Left ventricle myocardium inferior (tissue), 1 donor: Measurements from ENCODE around the gene SMIM29. TPM values are rescaled to one million over a fixed set of nuclear protein-coding genes. Genes with fewer than 3 reads are reported as not detected.

Experiments
- DNase-seq: peaks from one replicate; pipeline ENCODE4 v3.0.0-alpha.2; 2020
- H3K27ac ChIP-seq: fragments of 200-600 bp; replicated peaks from 2 replicates; pipeline ENCODE4 v1.8.0; 2021
- H3K27me3 ChIP-seq: fragments of 200-600 bp; 2 replicates; pipeline ENCODE4 v1.8.0; 2021; ENCODE audit warnings: low read depth
- H3K36me3 ChIP-seq: fragments of 200-600 bp; 2 replicates; pipeline ENCODE4 v1.8.0; 2021
- H3K4me1 ChIP-seq: fragments of 200-600 bp; 2 replicates; pipeline ENCODE4 v1.8.0; 2021
- H3K4me3 ChIP-seq: fragments of 200-600 bp; 2 replicates; pipeline ENCODE4 v1.8.0; 2021; ENCODE audit warnings: mild to moderate bottlenecking, moderate library complexity
- H3K9me3 ChIP-seq: fragments of 200-600 bp; replicated peaks from 2 replicates; pipeline ENCODE4 v1.8.0; 2021
- CTCF ChIP-seq: fragments of 200-600 bp; IDR thresholded peaks from 2 replicates; pipeline ENCODE4 v1.8.0; 2021; ENCODE audit warnings: antibody characterized with exemption, mild to moderate bottlenecking, borderline replicate concordance
- intact Hi-C: fragments of 100-400 bp; cut with micrococcal nuclease; formaldehyde crosslinking; loops from one replicate; pipeline ENCODE4 v1.11.0; 2022
- total RNA-seq: library from RNA; stranded (reverse); fragmentation: NEBNext Ultra II Directional; extraction: Animal tissue kit (Norgen Biotek cat#: 25700); gene quantifications from one replicate; pipeline ENCODE4 v1.2.1, GENCODE V29; 2021
- donor health status: DM: no; HTN: yes; CAD: no; lungs with severe emphysema.

SMIM29 gene
- total RNA-seq, 1 donor from 2014 or later = 27.1 TPM

GRCh38 chr6:34218691-34219090, 30.1 kb downstream of the SMIM29 start:
- DNase-seq = no peak
- Histone ChIP-seq H3K36me3 (no peaks in the 10 kb centered on the region), H3K27ac (no peak overlapping the region), H3K4me3 (no peak overlapping the region), H3K9me3 (no peaks in the 10 kb centered on the region), H3K4me1 (peaks cover 7% of the 10 kb centered on the region), H3K27me3 (no peaks in the 10 kb centered on the region)
- no peak for TF ChIP-seq CTCF
- intact Hi-C loops = no loop called here

- no peak for DNase-seq
- H3K4me1 ChIP-seq = no peaks in the 10 kb centered on the region
- TF ChIP-seq CTCF = no peak
- H3K27me3 ChIP-seq = no peaks in the 10 kb centered on the region
- no peak overlapping the region for H3K27ac ChIP-seq
- no peak overlapping the region for H3K4me3 ChIP-seq
- no peaks in the 10 kb centered on the region for H3K9me3 ChIP-seq
- intact Hi-C loops = no loop called here
- H3K36me3 ChIP-seq = no peaks in the 10 kb centered on the region
Observed at GRCh38 chr6:34213772-34214171, 35.0 kb downstream of the SMIM29 start.

GRCh38 chr6:34207695-34208443, 40.9 kb downstream of the SMIM29 start:
- Histone ChIP-seq H3K27me3 (no peaks in the 10 kb centered on the region), H3K9me3 (no peaks in the 10 kb centered on the region)
- DNase-seq = no peak

GRCh38 chr6:34206726-34207125, 42.1 kb downstream of the SMIM29 start:
- Histone ChIP-seq H3K27me3 (no peaks in the 10 kb centered on the region), H3K9me3 (no peaks in the 10 kb centered on the region), H3K4me1 (no peaks in the 10 kb centered on the region), H3K36me3 (no peaks in the 10 kb centered on the region), H3K27ac (no peak overlapping the region), H3K4me3 (no peak overlapping the region)
- intact Hi-C loops = no loop called here
- no peak for DNase-seq
- TF ChIP-seq CTCF = no peak

More at GRCh38 chr6:34207695-34208443, 40.9 kb downstream of the SMIM29 start:
- Histone ChIP-seq H3K27ac (no peak overlapping the region), H3K4me3 (no peak overlapping the region), H3K36me3 (no peaks in the 10 kb centered on the region), H3K4me1 (no peaks in the 10 kb centered on the region)
- no peak for TF ChIP-seq CTCF
- intact Hi-C loops = no loop called here

- Histone ChIP-seq H3K27ac (no peak overlapping the region), H3K27me3 (no peaks in the 10 kb centered on the region), H3K4me1 (no peaks in the 10 kb centered on the region), H3K36me3 (no peaks in the 10 kb centered on the region), H3K9me3 (no peaks in the 10 kb centered on the region), H3K4me3 (no peak overlapping the region)
- no peak for DNase-seq
- TF ChIP-seq CTCF = no peak
- intact Hi-C loops = no loop called here
Observed at GRCh38 chr6:34205916-34206315, 42.9 kb downstream of the SMIM29 start.
